GM23338 (cell line): ENCODE results near the gene ZNF735. TPM values are rescaled to one million over a fixed set of nuclear protein-coding genes. Genes with fewer than 3 reads are reported as not detected.

Experiments used
- ATAC-seq: fragments of 200-7000 bp; cut with Tn5 transposase; 3 replicates; pipeline ENCODE4 v1.9.1; 2020
- DNase-seq: peaks from one replicate; pipeline ENCODE4 v3.0.0-alpha.2; 2015; ENCODE audit warnings: low spot score
- H2AFZ ChIP-seq: fragments of 200-600 bp; sonication (generic); 2 replicates; pipeline ENCODE4 v1.8.0; 2016; ENCODE audit warnings: antibody characterized with exemption, mild to moderate bottlenecking, moderate library complexity
- H3F3A ChIP-seq: fragments of 200-600 bp; sonication (generic); replicated peaks from 2 replicates; pipeline ENCODE4 v1.8.0; 2017; ENCODE audit warnings: antibody characterized with exemption, mixed run types, low read depth
- H3K27ac ChIP-seq: fragments of 200-600 bp; sonication (generic); 2 replicates; pipeline ENCODE4 v1.6.1; 2016; ENCODE audit warnings: low read depth
- H3K27me3 ChIP-seq: fragments of 200-600 bp; sonication (generic); 2 replicates; pipeline ENCODE4 v1.8.0; 2016; ENCODE audit warnings: mild to moderate bottlenecking, mixed run types, moderate library complexity; ENCODE audit not compliant: insufficient read depth
- H3K36me3 ChIP-seq: fragments of 200-600 bp; sonication (generic); 2 replicates; pipeline ENCODE4 v1.8.0; 2016; ENCODE audit warnings: mild to moderate bottlenecking; ENCODE audit not compliant: insufficient read depth
- H3K4me1 ChIP-seq: fragments of 200-600 bp; sonication (generic); 2 replicates; pipeline ENCODE4 v1.8.0; 2016; ENCODE audit warnings: mild to moderate bottlenecking, moderate library complexity; ENCODE audit not compliant: insufficient read depth
- H3K4me2 ChIP-seq: fragments of 200-600 bp; sonication (generic); 2 replicates; pipeline ENCODE4 v1.7.1; 2017; ENCODE audit warnings: mixed run types
- H3K4me3 ChIP-seq: fragments of 200-600 bp; sonication (generic); 2 replicates; pipeline ENCODE4 v1.6.1; 2016; ENCODE audit warnings: mixed run types
- H3K79me2 ChIP-seq: fragments of 200-600 bp; sonication (generic); replicated peaks from 2 replicates; pipeline ENCODE4 v1.8.0; 2017; ENCODE audit warnings: mild to moderate bottlenecking; ENCODE audit not compliant: insufficient read depth
- H3K9me2 ChIP-seq: fragments of 200-600 bp; sonication (generic); 2 replicates; pipeline ENCODE4 v1.8.0; 2017; ENCODE audit not compliant: insufficient read depth
- H4K20me1 ChIP-seq: fragments of 200-600 bp; sonication (generic); replicated peaks from 2 replicates; pipeline ENCODE4 v1.8.0; 2017; ENCODE audit warnings: mild to moderate bottlenecking; ENCODE audit not compliant: insufficient read depth
- H3K27ac Mint-ChIP-seq: 2 replicates; pipeline ENCODE4 v1.8.0; 2020; ENCODE audit warnings: inconsistent platforms, mild to moderate bottlenecking, moderate library complexity, mixed read lengths
- H3K27me3 Mint-ChIP-seq: 3 replicates; pipeline ENCODE4 v1.8.0; 2022; ENCODE audit warnings: low read depth, mild to moderate bottlenecking, moderate library complexity, mixed read lengths, inconsistent platforms; ENCODE audit not compliant: insufficient read depth, poor library complexity
- H3K36me3 Mint-ChIP-seq: 3 replicates; pipeline ENCODE4 v1.8.0; 2021; ENCODE audit warnings: low read depth, mild to moderate bottlenecking, inconsistent platforms, moderate library complexity, mixed read lengths
- H3K4me1 Mint-ChIP-seq: 3 replicates; pipeline ENCODE4 v1.8.0; 2020; ENCODE audit warnings: mild to moderate bottlenecking, inconsistent platforms, mixed read lengths
- H3K4me3 Mint-ChIP-seq: 3 replicates; pipeline ENCODE4 v1.8.0; 2021; ENCODE audit warnings: moderate library complexity, mild to moderate bottlenecking, inconsistent platforms, mixed read lengths
- H3K9me3 Mint-ChIP-seq: 3 replicates; pipeline ENCODE4 v1.8.0; 2020; ENCODE audit warnings: moderate library complexity, mild to moderate bottlenecking, inconsistent platforms, mixed read lengths
- CTCF ChIP-seq, 2 experiments: fragments of 200-600 bp in 1 of 2; sonication (generic) in 1 of 2; conservative IDR thresholded peaks; 2 replicates each; pipeline versions ENCODE4 v1.5.1 to v1.6.1; 2016 to 2017; ENCODE audit warnings: antibody characterized with exemption in 2 of 2, low read depth in 2 of 2, mild to moderate bottlenecking in 2 of 2, moderate library complexity in 1 of 2
- EZH2 ChIP-seq: fragments of 200-600 bp; sonication (generic); IDR thresholded peaks from one replicate; pipeline ENCODE4 v1.8.0; 2017; ENCODE audit warnings: antibody characterized with exemption, mild to moderate bottlenecking, low read depth; ENCODE audit not compliant: unreplicated experiment
- EZH2phosphoT487 ChIP-seq: fragments of 200-600 bp; sonication (generic); IDR thresholded peaks from one replicate; pipeline ENCODE4 v1.8.1; 2018; ENCODE audit warnings: antibody characterized with exemption; ENCODE audit not compliant: unreplicated experiment
- STAT1 ChIP-seq: IDR thresholded peaks from one replicate; pipeline ENCODE4 v1.6.1; 2016; ENCODE audit warnings: antibody characterized with exemption; ENCODE audit not compliant: unreplicated experiment
- ZNF114 ChIP-seq: fragments of 250-450 bp; sonication (Bioruptor Pico); IDR thresholded peaks from 2 replicates; pipeline ENCODE4 v1.5.0; 2020; ENCODE audit warnings: mild to moderate bottlenecking, moderate library complexity
- ZNF331 ChIP-seq: fragments of 250-450 bp; sonication (Bioruptor Pico); IDR thresholded peaks from 2 replicates; pipeline ENCODE4 v1.5.0; 2020; ENCODE audit warnings: low read depth, mild to moderate bottlenecking, moderate library complexity
- ZNF462 ChIP-seq: fragments of 250-450 bp; sonication (Bioruptor Pico); IDR thresholded peaks from 2 replicates; pipeline ENCODE4 v1.5.0; 2020; ENCODE audit warnings: mild to moderate bottlenecking, moderate library complexity
- polyA plus RNA-seq: library from polyadenylated mRNA; unstranded; fragments of >200 nt; fragmentation: Nextera tagmentation; extraction: Ambion mirVana; gene quantifications from 2 replicates; pipeline ENCODE4 v1.2.1, GENCODE V29; 2016
- total RNA-seq: library from RNA; depleted of rRNA; stranded (reverse); fragments of >200 nt; shearing (Covaris generic); gene quantifications from 2 replicates; pipeline ENCODE4 v1.2.3, GENCODE V29; 2014

The ZNF735 gene
- total and polyA plus RNA-seq, 2 experiments from 2014 or later = not detected

GRCh38 chr7:64187408-64187807 is 19.6 kb upstream of the ZNF735 start:
- ATAC-seq (no peak), DNase-seq (no peak)
- Histone ChIP-seq H3K36me3 (peaks cover 10% of the 10 kb centered on the region), H3K27me3 (no peaks in the 10 kb centered on the region), H3K9me2 (no peaks in the 10 kb centered on the region), H3F3A (no peaks in the 10 kb centered on the region), H4K20me1 (no peaks in the 10 kb centered on the region), H2AFZ (no peak overlapping the region), H3K79me2 (no peaks in the 10 kb centered on the region), H3K4me2 (no peak overlapping the region), H3K4me1 (no peaks in the 10 kb centered on the region), H3K4me3 (no peak overlapping the region), H3K27ac (no peak overlapping the region)
- no peaks in the 10 kb centered on the region for H3K4me1 Mint-ChIP-seq
- peaks cover 87% of the 10 kb centered on the region for H3K9me3 Mint-ChIP-seq
- no peak overlapping the region for H3K4me3 Mint-ChIP-seq
- TF ChIP-seq ZNF462 (CRISPR knock-in tag) = no peak
- TF ChIP-seq ZNF114 (CRISPR knock-in tag) = no peak
- TF ChIP-seq EZH2phosphoT487 = no peak
- TF ChIP-seq STAT1 = no peak
- TF ChIP-seq CTCF (conservative IDR thresholded peaks at IDR 0.05; ENCODE audit: low read depth in 2 of 2) = no peak
- TF ChIP-seq EZH2 = no peak
- TF ChIP-seq ZNF331 = no peak
- H3K27me3 Mint-ChIP-seq = no peaks in the 10 kb centered on the region
- no peak overlapping the region for H3K27ac Mint-ChIP-seq
- H3K36me3 Mint-ChIP-seq = peaks cover 13% of the 10 kb centered on the region; the same call in 2 of the 3 replicates
